Endothelial cell of umbilical vein (primary cell): ENCODE measurements around the gene DHX15. TPM values are rescaled to one million over a fixed set of nuclear protein-coding genes. Genes with fewer than 3 reads are reported as not detected.

ENCODE experiments used
- BruUV-seq: library from RNA; stranded (reverse); fragments of 400-500 nt; replicated peaks from 2 replicates; lab custom pipeline; 2021; lab: Mats Ljungman, UMichigan
- CTCF ChIA-PET: fragments of 300-600, 350-600 bp; sonication (Branson Sonifier 250); formaldehyde crosslinking; loops from one replicate; lab custom pipeline; 2021; ENCODE audit warnings: antibody characterized with exemption, inconsistent platforms; lab: Charles Lee
- POLR2A ChIA-PET: fragments of 300-600, 350-600 bp; sonication (Branson Sonifier 250); formaldehyde crosslinking; loops from one replicate; lab custom pipeline; 2021; ENCODE audit warnings: antibody characterized with exemption, inconsistent platforms; lab: Charles Lee
- DNase-seq: peaks from one replicate; pipeline ENCODE4 v3.0.0-alpha.2; 2011; ENCODE audit warnings: low read depth, low spot score
- FAIRE-seq: peaks from 2 replicates; lab custom pipeline; 2011; peaks lifted over from hg19 to GRCh38; lab: Jason Lieb, UNC
- H2AFZ ChIP-seq: 2 replicates; pipeline ENCODE4 v1.6.0; 2012; ENCODE audit warnings: low read depth, low read length, control low read depth, inconsistent platforms
- H3K27ac ChIP-seq: 2 replicates; pipeline ENCODE4 v1.5.1; 2011; ENCODE audit warnings: low read depth, mild to moderate bottlenecking, control low read depth, low read length, moderate library complexity; ENCODE audit not compliant: insufficient read depth
- H3K27me3 ChIP-seq, 2 experiments: 2 replicates each; pipeline versions ENCODE4 v1.6.0 to v1.6.1; 2011; ENCODE audit warnings: low read length in 2 of 2, mixed read lengths in 1 of 2; ENCODE audit not compliant: control insufficient read depth in 2 of 2, insufficient read depth in 2 of 2
- H3K36me3 ChIP-seq, 2 experiments: 2 replicates in 1 of 2; 3 replicates in 1 of 2; pipeline ENCODE4 v1.5.1; 2011; ENCODE audit warnings: low read length in 2 of 2, mild to moderate bottlenecking in 1 of 2, moderate library complexity in 1 of 2; ENCODE audit not compliant: control insufficient read depth in 2 of 2, insufficient read depth in 2 of 2; ENCODE audit errors: extremely low read depth in 1 of 2
- H3K4me1 ChIP-seq: 3 replicates; pipeline ENCODE4 v1.5.1; 2011; ENCODE audit warnings: mild to moderate bottlenecking, low read length; ENCODE audit not compliant: control insufficient read depth, insufficient read depth; ENCODE audit errors: extremely low read depth
- H3K4me2 ChIP-seq: 2 replicates; pipeline ENCODE4 v1.6.1; 2011; ENCODE audit warnings: low read length, control low read depth, mixed read lengths; ENCODE audit not compliant: insufficient read depth
- H3K4me3 ChIP-seq, 3 experiments: fragments of 200-600 bp in 1 of 3; sonication (generic), shearing (Covaris generic) in 1 of 3; replicated peaks in 1 of 3; 2 replicates each; pipeline ENCODE4 v1.5.1; 2011 to 2016; ENCODE audit warnings: control low read depth in 3 of 3, low read length in 3 of 3, mild to moderate bottlenecking in 2 of 3, inconsistent platforms in 1 of 3, low read depth in 1 of 3, moderate library complexity in 1 of 3; ENCODE audit not compliant: insufficient read depth in 1 of 3
- H3K79me2 ChIP-seq: 2 replicates; pipeline ENCODE4 v1.6.0; 2012; ENCODE audit warnings: low read length, inconsistent platforms; ENCODE audit not compliant: control insufficient read depth, insufficient read depth
- H3K9ac ChIP-seq: replicated peaks from 2 replicates; pipeline ENCODE3; 2011; ENCODE audit warnings: low read length, control low read depth; ENCODE audit not compliant: insufficient read depth; ENCODE audit errors: extremely low read depth
- H3K9me1 ChIP-seq: replicated peaks from 3 replicates; pipeline ENCODE4 v1.6.0; 2011; ENCODE audit warnings: mild to moderate bottlenecking, low read length; ENCODE audit not compliant: control insufficient read depth, insufficient read depth; ENCODE audit errors: extremely low read depth
- H3K9me3 ChIP-seq: replicated peaks from 2 replicates; pipeline ENCODE4 v1.5.1; 2012; ENCODE audit warnings: low read length, inconsistent platforms; ENCODE audit not compliant: control insufficient read depth, insufficient read depth
- H4K20me1 ChIP-seq: replicated peaks from 2 replicates; pipeline ENCODE3; 2011; ENCODE audit warnings: mild to moderate bottlenecking, low read length; ENCODE audit not compliant: control insufficient read depth, insufficient read depth; ENCODE audit errors: extremely low read depth
- EZH2 ChIP-seq: IDR thresholded peaks from 2 replicates; pipeline ENCODE4 v1.6.1; 2012; ENCODE audit warnings: borderline replicate concordance, low read depth, mild to moderate bottlenecking, moderate library complexity, low read length, inconsistent platforms; ENCODE audit not compliant: severe bottlenecking
- FOS ChIP-seq: IDR thresholded peaks from 2 replicates; pipeline ENCODE4 v1.6.1; 2011; ENCODE audit warnings: mild to moderate bottlenecking, low read length, moderate library complexity, borderline replicate concordance; ENCODE audit not compliant: insufficient read depth
- GATA2 ChIP-seq: IDR thresholded peaks from 2 replicates; pipeline ENCODE4 v1.7.0; 2011; ENCODE audit warnings: low read depth, mild to moderate bottlenecking, moderate library complexity, mixed read lengths, low read length; ENCODE audit not compliant: insufficient read length, insufficient read depth
- JUN ChIP-seq: IDR thresholded peaks from 2 replicates; pipeline ENCODE4 v1.6.1; 2011; ENCODE audit warnings: borderline replicate concordance, low read depth; ENCODE audit not compliant: insufficient read length, insufficient read depth
- MYC ChIP-seq: IDR thresholded peaks from one replicate; pipeline ENCODE4 v1.6.1; 2011; ENCODE audit warnings: mild to moderate bottlenecking, low read depth, low read length
- POLR2A ChIP-seq: IDR thresholded peaks from 2 replicates; pipeline ENCODE4 v1.6.1; 2012; ENCODE audit warnings: low read depth, mild to moderate bottlenecking, control low read depth, low read length
- POLR2AphosphoS5 ChIP-seq: IDR thresholded peaks from 2 replicates; pipeline ENCODE4 v1.6.1; 2012; ENCODE audit warnings: low read depth, mild to moderate bottlenecking, control low read depth, low read length, moderate library complexity; ENCODE audit not compliant: insufficient read depth
- dilution Hi-C: fragments of 300-500 bp; cut with MboI; formaldehyde crosslinking; loops from one replicate; pipeline ENCODE4 v1.15.0; 2019; ENCODE audit warnings: low sequenced_read_pairs; ENCODE audit not compliant: extremely low pct_ligation_motif_present
- intact Hi-C: fragments of 100-400 bp; cut with micrococcal nuclease; formaldehyde crosslinking; loops from one replicate; pipeline ENCODE4 v1.10.0; 2022
- polyA plus RNA-seq, 4 experiments: library from polyadenylated mRNA; depleted of rRNA in 3 of 4; stranded (reverse) in 3 of 4; unstranded in 1 of 4; fragments of >200 nt; gene quantifications; 2 replicates each; pipeline versions ENCODE4 v1.2.1 to v1.2.3, GENCODE V29; 2011 to 2012; ENCODE audit warnings: missing spikeins in 1 of 4
- total RNA-seq: library from RNA; stranded (reverse); gene quantifications from 2 replicates; pipeline ENCODE4 v1.2.3, GENCODE V29; 2021
- TF ChIP-seq, protein P1 (sequence below), 2 donors: IDR thresholded peaks; 1 replicate in 1 of 2; 2 replicates in 1 of 2; pipeline ENCODE4 v1.5.1; 2011; ENCODE audit warnings: low read length in 2 of 2, mild to moderate bottlenecking in 2 of 2, moderate library complexity in 2 of 2, control low read depth in 1 of 2, inconsistent platforms in 1 of 2, low read depth in 1 of 2; ENCODE audit not compliant: insufficient read depth in 1 of 2; ENCODE audit errors: extremely low read depth in 1 of 2
- TF ChIP-seq, protein P2 (sequence below): IDR thresholded peaks from 2 replicates; pipeline ENCODE4 v1.6.1; 2011; ENCODE audit not compliant: insufficient read depth, insufficient read length

Gene DHX15
- total and polyA plus RNA-seq, 2 donors (not counting 3 experiments of a cell fraction or from before 2014, with no cell fraction given): 72.3 to 152 TPM

DNA sequence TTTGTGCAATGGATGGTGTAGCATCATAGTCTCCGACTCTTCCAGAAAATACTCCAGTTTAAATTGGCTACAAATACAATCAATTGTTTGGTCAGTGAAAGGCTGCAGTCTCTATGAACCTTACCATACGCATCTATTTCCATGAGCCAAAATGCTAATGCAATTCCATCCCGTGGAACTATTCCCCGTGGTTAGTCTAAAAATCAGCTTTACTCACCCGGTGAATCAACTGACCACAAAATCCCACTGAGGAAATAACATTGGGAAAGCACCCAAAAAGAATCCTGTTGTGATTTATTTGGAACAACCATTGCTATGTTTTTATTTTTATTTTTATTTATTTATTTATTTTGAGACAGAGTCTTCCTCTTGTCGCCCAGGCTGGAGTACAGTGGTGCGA lies 87.1 kb downstream of the DHX15 start:
- H2AFZ ChIP-seq: no peak overlapping the region
- TF ChIP-seq, protein P1, sequence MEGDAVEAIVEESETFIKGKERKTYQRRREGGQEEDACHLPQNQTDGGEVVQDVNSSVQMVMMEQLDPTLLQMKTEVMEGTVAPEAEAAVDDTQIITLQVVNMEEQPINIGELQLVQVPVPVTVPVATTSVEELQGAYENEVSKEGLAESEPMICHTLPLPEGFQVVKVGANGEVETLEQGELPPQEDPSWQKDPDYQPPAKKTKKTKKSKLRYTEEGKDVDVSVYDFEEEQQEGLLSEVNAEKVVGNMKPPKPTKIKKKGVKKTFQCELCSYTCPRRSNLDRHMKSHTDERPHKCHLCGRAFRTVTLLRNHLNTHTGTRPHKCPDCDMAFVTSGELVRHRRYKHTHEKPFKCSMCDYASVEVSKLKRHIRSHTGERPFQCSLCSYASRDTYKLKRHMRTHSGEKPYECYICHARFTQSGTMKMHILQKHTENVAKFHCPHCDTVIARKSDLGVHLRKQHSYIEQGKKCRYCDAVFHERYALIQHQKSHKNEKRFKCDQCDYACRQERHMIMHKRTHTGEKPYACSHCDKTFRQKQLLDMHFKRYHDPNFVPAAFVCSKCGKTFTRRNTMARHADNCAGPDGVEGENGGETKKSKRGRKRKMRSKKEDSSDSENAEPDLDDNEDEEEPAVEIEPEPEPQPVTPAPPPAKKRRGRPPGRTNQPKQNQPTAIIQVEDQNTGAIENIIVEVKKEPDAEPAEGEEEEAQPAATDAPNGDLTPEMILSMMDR (IDR thresholded peaks at IDR 0.05; ENCODE audit: extremely low read depth in 1 of 2, insufficient read depth in 1 of 2, low read depth in 1 of 2, low read length in 2 of 2): no peak
- TF ChIP-seq POLR2AphosphoS5: no peak
- TF ChIP-seq GATA2: no peak
- TF ChIP-seq, protein P2, sequence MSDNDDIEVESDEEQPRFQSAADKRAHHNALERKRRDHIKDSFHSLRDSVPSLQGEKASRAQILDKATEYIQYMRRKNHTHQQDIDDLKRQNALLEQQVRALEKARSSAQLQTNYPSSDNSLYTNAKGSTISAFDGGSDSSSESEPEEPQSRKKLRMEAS: no peak
- no peak for TF ChIP-seq EZH2
- TF ChIP-seq POLR2A: no peak
- no peak for TF ChIP-seq FOS
- TF ChIP-seq JUN: no peak
- no peak for TF ChIP-seq MYC
- H3K79me2 ChIP-seq: no peaks in the 10 kb centered on the region
- DNase-seq (no peak), FAIRE-seq (no peak)
- H3K9ac ChIP-seq: no peak overlapping the region
- no peaks in the 10 kb centered on the region for H3K9me3 ChIP-seq
- no peak overlapping the region for H3K4me2 ChIP-seq
- no peaks in the 10 kb centered on the region for H3K9me1 ChIP-seq
- H3K36me3 ChIP-seq: no peaks in the 10 kb centered on the region
- no peak overlapping the region for H3K4me3 ChIP-seq
- ChIA-PET POLR2A (no interaction called here), CTCF (interaction anchor here (0.8 kb wide), 1 partner anchor 9 kb away, joined by 4 read pairs; no protein-coding TSS in a partner anchor)
- no peaks in the 10 kb centered on the region for H3K4me1 ChIP-seq
- no peaks in the 10 kb centered on the region for H4K20me1 ChIP-seq
- dilution Hi-C loops (no loop called here), intact Hi-C loops (no loop called here)
- no TSS peak for BruUV-seq
- no peaks in the 10 kb centered on the region for H3K27me3 ChIP-seq
- no peak overlapping the region for H3K27ac ChIP-seq
